ENCODE measurements around the gene VPS26B.

VPS26B gene

GRCh38 chr11:134287561-134287960 is 63.1 kb downstream of the VPS26B start:
- no peak overlapping the region for H3K27ac ChIP-seq
- no peak for TF ChIP-seq CTCF (conservative IDR thresholded peaks at IDR 0.05)
- TF ChIP-seq ZFX (IDR thresholded peaks at IDR 0.05), result no peak

GRCh38 chr11:134288486-134288885 is 64.0 kb downstream of the VPS26B start:
- no peak overlapping the region for H3K27ac ChIP-seq
- TF ChIP-seq ZFX (IDR thresholded peaks at IDR 0.05) (no peak), CTCF (conservative IDR thresholded peaks at IDR 0.05) (no peak)

GRCh38 chr11:134289167-134289566 is 64.7 kb downstream of the VPS26B start:
- H3K27ac ChIP-seq, result no peak overlapping the region
- TF ChIP-seq CTCF (conservative IDR thresholded peaks at IDR 0.05) (no peak), ZFX (IDR thresholded peaks at IDR 0.05) (no peak)

- TF ChIP-seq ZFX (IDR thresholded peaks at IDR 0.05), result no peak
- TF ChIP-seq CTCF (conservative IDR thresholded peaks at IDR 0.05), result no peak
- H3K27ac ChIP-seq, result no peak overlapping the region
Measured at GRCh38 chr11:134289789-134290188, 65.3 kb downstream of the VPS26B start.

GRCh38 chr11:134290646-134291045 is 66.2 kb downstream of the VPS26B start:
- no peak for TF ChIP-seq CTCF (conservative IDR thresholded peaks at IDR 0.05)
- TF ChIP-seq ZFX (IDR thresholded peaks at IDR 0.05), result no peak
- no peak overlapping the region for H3K27ac ChIP-seq

- TF ChIP-seq ZFX (IDR thresholded peaks at IDR 0.05), result no peak
- TF ChIP-seq CTCF (conservative IDR thresholded peaks at IDR 0.05), result no peak
- no peak overlapping the region for H3K27ac ChIP-seq
Measured at GRCh38 chr11:134291196-134291595, 66.7 kb downstream of the VPS26B start.

GRCh38 chr11:134292661-134293060 is 68.2 kb downstream of the VPS26B start:
- no peak overlapping the region for H3K27ac ChIP-seq
- no peak for TF ChIP-seq ZFX (IDR thresholded peaks at IDR 0.05)
- no peak for TF ChIP-seq CTCF (conservative IDR thresholded peaks at IDR 0.05)
